Activated gamma-delta T cell treated with Interleukin-2 at 50 U/mL for 16 hours (primary cell): ENCODE results near the gene RAB4B.
"Not testable (repeated sequence)": the region's sequence is repeated elsewhere in the genome, so short reads cannot be mapped to it uniquely, and the experiment has no call there.

Experiments used
- DNase-seq: peaks from one replicate; pipeline ENCODE4 v3.0.0-alpha.2; 2020

Gene RAB4B

GRCh38 chr19:40781140-40781539 lies 3.1 kb downstream of the RAB4B start:
- DNase-seq, result no peak

GRCh38 chr19:40783711-40784110 lies 5.7 kb downstream of the RAB4B start:
- no peak for DNase-seq

- DNase-seq, result not testable (repeated sequence)
These were observed 6.1 kb downstream of the RAB4B start for GRCh38 chr19:40784146-40784545.

GRCh38 chr19:40785526-40785925 lies 7.5 kb downstream of the RAB4B start:
- no peak for DNase-seq

GRCh38 chr19:40786060-40787037 lies 8.3 kb downstream of the RAB4B start:
- DNase-seq, result no peak

- no peak for DNase-seq
These were observed 13.3 kb downstream of the RAB4B start for GRCh38 chr19:40791349-40791748.

- DNase-seq, result no peak
These were observed 13.9 kb downstream of the RAB4B start for GRCh38 chr19:40791996-40792395.

GRCh38 chr19:40797166-40797962 lies 19.3 kb downstream of the RAB4B start:
- DNase-seq, result no peak

- peak; percentile 69 for DNase-seq
These were observed 20.1 kb downstream of the RAB4B start for GRCh38 chr19:40797963-40798682.

GRCh38 chr19:40798683-40799557 lies 20.9 kb downstream of the RAB4B start, which contains the start of gene EGLN2:
TSS of gene EGLN2 (plus strand) at chr19:40799191. CDS start at chr19:40800573, 1,382 bp downstream.
- peak; percentile 100 for DNase-seq

GRCh38 chr19:40799558-40800338 lies 21.7 kb downstream of the RAB4B start:
- no peak for DNase-seq

- DNase-seq, result no peak
These were observed 22.4 kb downstream of the RAB4B start for GRCh38 chr19:40800339-40800996.

GRCh38 chr19:40800997-40801377 lies 22.9 kb downstream of the RAB4B start:
- no peak for DNase-seq

- no peak for DNase-seq
These were observed 23.6 kb downstream of the RAB4B start for GRCh38 chr19:40801426-40802299.

GRCh38 chr19:40802300-40803169 lies 24.5 kb downstream of the RAB4B start:
- DNase-seq, result no peak

- DNase-seq, result no peak
These were observed 25.3 kb downstream of the RAB4B start for GRCh38 chr19:40803170-40803856.

- peak; percentile 61 for DNase-seq
These were observed 26.1 kb downstream of the RAB4B start for GRCh38 chr19:40803857-40804782.
